Panc1 (cell line): ENCODE results near the gene TMCO1.

Experiments
- POLR2AphosphoS5 ChIP-seq: IDR thresholded peaks from 2 replicates; pipeline ENCODE4 v1.6.1; 2012; ENCODE audit warnings: mild to moderate bottlenecking, low read depth, low read length, moderate library complexity
- REST ChIP-seq, 2 experiments: IDR thresholded peaks; 2 replicates each; pipeline ENCODE4 v1.6.1; 2011 to 2012; ENCODE audit warnings: low read depth in 2 of 2, control low read depth in 1 of 2, low read length in 1 of 2, mild to moderate bottlenecking in 1 of 2, moderate library complexity in 1 of 2; ENCODE audit not compliant: insufficient read depth in 1 of 2
- SIN3A ChIP-seq: IDR thresholded peaks from 2 replicates; pipeline ENCODE4 v1.6.1; 2012; ENCODE audit warnings: low read depth, mild to moderate bottlenecking, low read length, moderate library complexity, borderline replicate concordance; ENCODE audit not compliant: insufficient read depth
- TCF7L2 ChIP-seq: IDR thresholded peaks from 2 replicates; pipeline ENCODE4 v1.6.1; 2011; ENCODE audit warnings: mild to moderate bottlenecking, low read depth, low read length, inconsistent platforms
- TF ChIP-seq, protein P1 (sequence below): fragments of 450-650 bp; IDR thresholded peaks from 2 replicates; pipeline ENCODE4 v1.5.1; 2017; ENCODE audit warnings: mild to moderate bottlenecking

GRCh38 chr1:165795894-165796293, 27.2 kb upstream of the TMCO1 start:
- TF ChIP-seq, protein P1, sequence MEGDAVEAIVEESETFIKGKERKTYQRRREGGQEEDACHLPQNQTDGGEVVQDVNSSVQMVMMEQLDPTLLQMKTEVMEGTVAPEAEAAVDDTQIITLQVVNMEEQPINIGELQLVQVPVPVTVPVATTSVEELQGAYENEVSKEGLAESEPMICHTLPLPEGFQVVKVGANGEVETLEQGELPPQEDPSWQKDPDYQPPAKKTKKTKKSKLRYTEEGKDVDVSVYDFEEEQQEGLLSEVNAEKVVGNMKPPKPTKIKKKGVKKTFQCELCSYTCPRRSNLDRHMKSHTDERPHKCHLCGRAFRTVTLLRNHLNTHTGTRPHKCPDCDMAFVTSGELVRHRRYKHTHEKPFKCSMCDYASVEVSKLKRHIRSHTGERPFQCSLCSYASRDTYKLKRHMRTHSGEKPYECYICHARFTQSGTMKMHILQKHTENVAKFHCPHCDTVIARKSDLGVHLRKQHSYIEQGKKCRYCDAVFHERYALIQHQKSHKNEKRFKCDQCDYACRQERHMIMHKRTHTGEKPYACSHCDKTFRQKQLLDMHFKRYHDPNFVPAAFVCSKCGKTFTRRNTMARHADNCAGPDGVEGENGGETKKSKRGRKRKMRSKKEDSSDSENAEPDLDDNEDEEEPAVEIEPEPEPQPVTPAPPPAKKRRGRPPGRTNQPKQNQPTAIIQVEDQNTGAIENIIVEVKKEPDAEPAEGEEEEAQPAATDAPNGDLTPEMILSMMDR = no peak
- TF ChIP-seq POLR2AphosphoS5 (no peak), REST (IDR thresholded peaks at IDR 0.05; ENCODE audit: insufficient read depth in 1 of 2, low read depth in 2 of 2, low read length in 1 of 2) (no peak), TCF7L2 (no peak), SIN3A (no peak)
